Stimulated activated CD8-positive, alpha-beta memory T cell treated with anti-CD3 and anti-CD28 coated beads, Interleukin-4, amount 100 ng/mL, for 24 hours (primary cell): Measurements from ENCODE around the gene ZPBP.

Source experiments
- DNase-seq: peaks from one replicate; pipeline ENCODE4 v3.0.0-alpha.2; 2020; ENCODE audit warnings: low read depth

The ZPBP gene, protein sequence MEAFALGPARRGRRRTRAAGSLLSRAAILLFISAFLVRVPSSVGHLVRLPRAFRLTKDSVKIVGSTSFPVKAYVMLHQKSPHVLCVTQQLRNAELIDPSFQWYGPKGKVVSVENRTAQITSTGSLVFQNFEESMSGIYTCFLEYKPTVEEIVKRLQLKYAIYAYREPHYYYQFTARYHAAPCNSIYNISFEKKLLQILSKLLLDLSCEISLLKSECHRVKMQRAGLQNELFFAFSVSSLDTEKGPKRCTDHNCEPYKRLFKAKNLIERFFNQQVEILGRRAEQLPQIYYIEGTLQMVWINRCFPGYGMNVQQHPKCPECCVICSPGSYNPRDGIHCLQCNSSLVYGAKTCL

GRCh38 chr7:50092579-50093491 lies at the start of gene ZPBP:
ZPBP (minus strand) TSS chr7:50093246; CDS start chr7:50093194, 52 bp downstream.
- DNase-seq, result peak; percentile 42

DNA sequence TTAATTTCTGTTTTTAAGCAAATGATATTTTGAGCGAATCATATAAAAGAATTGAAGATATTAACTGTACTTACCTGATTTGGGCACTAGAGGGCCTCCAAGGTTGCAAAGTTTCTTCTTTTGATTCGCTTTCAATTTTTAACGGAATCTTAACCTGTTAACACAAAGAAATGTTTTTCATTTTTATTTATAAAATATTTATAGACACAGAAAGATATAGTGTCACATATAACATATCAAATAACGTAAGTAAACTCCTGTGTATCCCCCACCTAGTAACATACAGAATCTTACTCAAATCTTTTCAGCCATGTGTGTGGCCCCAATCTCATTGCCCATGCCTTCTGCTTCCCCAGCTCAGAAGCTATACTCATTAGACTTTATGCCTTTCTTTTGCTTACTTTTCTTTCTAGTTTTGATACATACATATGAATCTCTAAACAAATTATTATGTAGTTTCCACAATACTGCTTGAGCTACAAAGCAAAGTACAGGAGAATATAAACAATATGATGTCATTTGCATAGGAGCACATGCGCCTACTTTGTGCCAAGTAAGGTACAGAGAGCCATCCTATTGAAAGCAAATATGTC lies 49.5 kb upstream of the ZPBP start:
- DNase-seq, result no peak

GRCh38 chr7:50141854-50142253 lies 48.8 kb upstream of the ZPBP start:
- DNase-seq, result no peak

DNA sequence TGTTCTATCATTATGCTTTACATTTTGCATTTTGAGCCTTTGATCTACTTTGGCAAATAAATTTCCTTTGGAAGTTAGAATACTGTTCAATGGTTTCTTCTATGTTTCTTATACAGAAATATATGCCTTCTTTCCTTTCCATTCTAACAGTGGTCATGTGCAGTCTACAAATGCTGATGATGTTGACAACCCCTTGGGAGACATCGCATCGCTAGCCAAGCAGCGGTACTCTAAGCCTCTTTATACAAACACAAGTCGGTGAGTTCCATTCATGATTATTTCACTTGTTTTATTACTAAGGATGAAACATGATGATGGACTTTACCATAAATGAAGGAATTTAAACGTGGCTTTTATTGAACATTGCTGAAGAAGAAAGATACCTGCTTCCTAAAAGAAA lies 48.1 kb upstream of the ZPBP start:
- DNase-seq, result no peak

- DNase-seq, result no peak
These were observed 47.6 kb upstream of the ZPBP start for GRCh38 chr7:50140688-50141087.

- no peak for DNase-seq
These were observed 45.1 kb upstream of the ZPBP start for GRCh38 chr7:50138101-50138500.

- no peak for DNase-seq
These were observed 32.7 kb upstream of the ZPBP start for GRCh38 chr7:50125766-50126165.

- DNase-seq, result no peak
These were observed 28.2 kb upstream of the ZPBP start for GRCh38 chr7:50121286-50121685.

DNA sequence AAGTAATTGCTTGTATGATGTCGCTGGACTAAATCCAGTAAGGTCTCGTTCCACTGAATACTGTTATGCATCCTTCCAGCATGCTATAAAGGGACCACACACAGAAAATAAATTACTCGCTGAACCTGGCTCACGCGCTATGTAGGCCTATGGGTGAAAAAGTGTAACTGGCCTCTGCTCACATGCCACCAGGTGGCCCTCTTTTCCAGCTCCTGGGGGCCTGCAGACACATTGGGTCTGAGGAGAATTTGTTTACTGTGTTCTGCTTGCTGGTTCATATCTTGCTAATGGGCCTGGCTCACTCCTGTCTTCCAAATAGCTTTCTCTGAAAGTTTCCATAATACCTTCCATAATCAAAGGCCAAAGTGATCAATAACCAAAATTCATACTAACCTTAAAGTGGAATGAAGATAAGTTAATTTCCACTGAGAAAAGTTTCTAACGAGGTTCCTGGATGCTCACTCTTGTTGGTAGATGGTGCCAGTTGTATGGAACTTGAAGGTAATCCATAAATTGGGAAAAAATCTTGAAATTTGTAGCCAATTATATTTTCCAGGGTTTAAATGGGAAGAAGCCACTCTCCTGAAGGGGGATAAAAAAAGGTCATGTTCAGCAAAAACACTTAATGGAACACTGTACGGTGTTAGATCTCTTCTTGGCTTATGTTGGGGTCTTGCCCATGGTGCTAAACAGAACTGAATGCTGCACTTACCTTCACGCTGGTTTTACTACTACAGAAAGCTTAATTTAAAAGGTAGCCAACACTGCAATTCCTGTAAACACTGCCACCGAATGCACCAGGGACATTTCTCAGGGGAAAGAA lies 27.0 kb upstream of the ZPBP start:
- DNase-seq, result peak; percentile 4

- DNase-seq, result no peak
These were observed 19.2 kb upstream of the ZPBP start for GRCh38 chr7:50112250-50112649.

GRCh38 chr7:50101873-50102272 lies 8.8 kb upstream of the ZPBP start:
- DNase-seq, result no peak

- no peak for DNase-seq
These were observed 2.6 kb upstream of the ZPBP start for GRCh38 chr7:50095634-50096033.

- DNase-seq, result no peak
These were observed 4.5 kb downstream of the ZPBP start for GRCh38 chr7:50088463-50089129.

DNA sequence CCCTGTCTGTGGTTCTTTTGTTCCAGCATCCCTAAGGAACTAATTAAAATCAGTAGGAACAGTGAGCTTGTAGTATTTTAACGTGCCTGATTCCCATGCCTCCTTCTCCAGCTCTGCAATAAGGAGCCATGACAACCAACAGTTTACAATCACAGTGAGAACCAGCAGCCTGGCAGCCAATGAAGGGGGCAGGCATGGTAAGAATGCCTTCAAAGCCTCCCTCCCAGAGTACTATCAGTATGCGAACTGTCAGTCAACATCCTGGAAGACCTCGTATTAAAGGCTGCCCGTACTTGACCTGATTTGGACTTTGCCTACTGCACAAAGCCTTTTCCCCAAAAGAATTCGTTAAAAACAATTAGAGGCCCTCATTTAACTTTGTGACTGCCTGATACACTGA lies 7.7 kb downstream of the ZPBP start:
- no peak for DNase-seq

DNA sequence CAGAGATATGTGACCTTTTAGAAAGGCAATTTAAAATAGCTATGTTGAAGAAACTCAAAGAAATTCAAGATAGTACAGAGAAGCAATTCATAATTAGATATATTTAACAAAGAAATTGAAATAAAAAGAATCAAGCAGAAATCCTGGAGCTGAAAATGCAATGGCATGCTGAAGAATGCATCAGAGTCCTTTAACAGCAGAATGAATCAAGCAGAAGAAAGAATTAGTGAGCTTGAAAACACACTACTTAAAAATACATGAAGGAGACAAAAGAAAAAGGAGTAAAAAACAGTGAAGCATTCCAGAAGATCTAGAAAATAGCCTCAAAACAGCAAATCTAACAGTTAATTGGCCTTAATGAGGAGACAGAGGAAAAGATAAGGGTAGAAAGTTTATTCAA lies 20.0 kb downstream of the ZPBP start:
- no peak for DNase-seq

- no peak for DNase-seq
These were observed 23.4 kb downstream of the ZPBP start for GRCh38 chr7:50069613-50070012.

DNA sequence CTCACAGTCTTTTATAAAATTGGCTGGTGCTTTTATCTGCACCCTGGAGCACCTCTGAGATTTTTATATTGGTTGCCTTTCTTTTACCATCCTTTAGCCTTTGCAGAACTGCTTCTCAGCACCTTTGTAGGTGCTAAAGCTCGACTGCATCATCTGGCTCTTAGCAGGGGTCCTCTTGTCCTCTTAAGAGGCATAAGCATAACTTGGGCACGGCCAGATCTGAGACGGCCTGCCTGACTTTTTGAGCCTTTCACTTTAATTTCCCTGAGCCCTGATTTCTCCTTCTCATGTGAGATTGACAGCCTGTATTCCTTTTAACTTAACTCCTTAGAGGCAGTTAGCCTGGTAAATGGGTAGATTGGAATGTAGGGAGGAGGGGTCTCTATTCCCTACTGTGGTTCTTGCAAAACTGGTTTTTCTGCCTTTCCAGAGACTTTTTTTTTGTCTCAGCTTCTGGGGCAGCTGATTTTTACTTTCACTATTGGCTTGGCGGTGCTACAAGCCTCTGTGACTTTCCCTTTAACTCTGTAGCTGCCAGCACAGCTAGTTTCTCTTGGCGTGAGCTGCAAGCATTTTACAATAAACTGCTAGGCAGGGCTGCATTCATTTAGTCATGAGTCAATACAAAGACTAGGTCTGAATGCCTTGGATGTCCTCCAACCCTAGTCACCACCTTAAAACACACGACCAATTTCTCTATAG lies 24.0 kb downstream of the ZPBP start:
- no peak for DNase-seq

DNA sequence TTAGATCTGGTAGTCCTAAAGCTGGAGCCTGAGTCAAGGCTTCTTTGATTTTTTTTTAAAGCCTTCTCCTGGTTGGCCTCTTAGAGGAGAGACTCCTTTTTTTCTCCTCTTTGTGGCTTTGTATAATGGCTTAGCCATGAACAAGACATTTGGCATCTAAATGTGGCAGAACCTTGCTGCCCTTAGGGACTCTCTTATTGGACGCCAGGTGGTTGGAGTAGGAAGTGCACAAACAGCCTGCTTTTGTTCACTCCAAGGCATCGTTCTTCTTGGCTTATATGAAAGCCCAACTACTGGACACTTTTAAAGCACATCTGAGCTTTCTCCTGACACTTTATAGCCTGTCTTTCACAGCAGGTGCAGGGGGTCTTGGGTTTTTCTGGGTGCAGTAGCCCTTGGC lies 25.0 kb downstream of the ZPBP start:
- DNase-seq, result no peak

DNA sequence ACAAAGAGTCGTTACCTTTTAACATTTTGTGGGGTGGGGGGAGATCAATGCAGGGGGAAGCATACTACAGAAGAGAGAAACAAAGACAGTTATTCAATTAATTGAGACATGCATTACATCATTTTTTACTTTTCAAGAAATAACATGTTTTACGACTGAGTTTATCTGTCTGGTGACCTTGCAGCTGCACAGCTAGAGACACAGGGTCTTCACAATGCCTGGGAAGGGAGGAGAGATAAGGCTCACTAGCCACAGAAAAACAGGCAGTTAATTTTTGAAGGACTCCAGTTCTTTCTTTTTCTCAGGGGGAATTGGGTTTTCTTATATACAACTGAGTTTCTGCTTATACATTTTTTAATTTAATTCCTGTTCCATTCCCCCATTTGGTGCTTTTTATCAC lies 30.1 kb downstream of the ZPBP start:
- DNase-seq, result no peak

- no peak for DNase-seq
These were observed 36.9 kb downstream of the ZPBP start for GRCh38 chr7:50056131-50056530.

GRCh38 chr7:50047716-50048115 lies 45.3 kb downstream of the ZPBP start:
- no peak for DNase-seq
